Activated CD4-positive, alpha-beta T cell treated with anti-CD3 and anti-CD28 coated beads for 4 hours (primary cell): ENCODE measurements around the gene DRD5.

Experiments
- DNase-seq, 2 donors: peaks; one replicate each; pipeline ENCODE4 v3.0.0-alpha.2; 2020

Gene DRD5

GRCh38 chr4:9820343-9820742, 38.9 kb downstream of the DRD5 start:
- no peak for DNase-seq

- no peak for DNase-seq
Observed at GRCh38 chr4:9825049-9825448, 43.6 kb downstream of the DRD5 start.

- DNase-seq: no peak
Observed at GRCh38 chr4:9826551-9826950, 45.1 kb downstream of the DRD5 start.

GRCh38 chr4:9832640-9833039, 51.2 kb downstream of the DRD5 start:
- DNase-seq: no peak

GRCh38 chr4:9833421-9833820, 52.0 kb downstream of the DRD5 start:
- no peak for DNase-seq
